ENCODE data around the gene FGR.

Gene FGR

DNA sequence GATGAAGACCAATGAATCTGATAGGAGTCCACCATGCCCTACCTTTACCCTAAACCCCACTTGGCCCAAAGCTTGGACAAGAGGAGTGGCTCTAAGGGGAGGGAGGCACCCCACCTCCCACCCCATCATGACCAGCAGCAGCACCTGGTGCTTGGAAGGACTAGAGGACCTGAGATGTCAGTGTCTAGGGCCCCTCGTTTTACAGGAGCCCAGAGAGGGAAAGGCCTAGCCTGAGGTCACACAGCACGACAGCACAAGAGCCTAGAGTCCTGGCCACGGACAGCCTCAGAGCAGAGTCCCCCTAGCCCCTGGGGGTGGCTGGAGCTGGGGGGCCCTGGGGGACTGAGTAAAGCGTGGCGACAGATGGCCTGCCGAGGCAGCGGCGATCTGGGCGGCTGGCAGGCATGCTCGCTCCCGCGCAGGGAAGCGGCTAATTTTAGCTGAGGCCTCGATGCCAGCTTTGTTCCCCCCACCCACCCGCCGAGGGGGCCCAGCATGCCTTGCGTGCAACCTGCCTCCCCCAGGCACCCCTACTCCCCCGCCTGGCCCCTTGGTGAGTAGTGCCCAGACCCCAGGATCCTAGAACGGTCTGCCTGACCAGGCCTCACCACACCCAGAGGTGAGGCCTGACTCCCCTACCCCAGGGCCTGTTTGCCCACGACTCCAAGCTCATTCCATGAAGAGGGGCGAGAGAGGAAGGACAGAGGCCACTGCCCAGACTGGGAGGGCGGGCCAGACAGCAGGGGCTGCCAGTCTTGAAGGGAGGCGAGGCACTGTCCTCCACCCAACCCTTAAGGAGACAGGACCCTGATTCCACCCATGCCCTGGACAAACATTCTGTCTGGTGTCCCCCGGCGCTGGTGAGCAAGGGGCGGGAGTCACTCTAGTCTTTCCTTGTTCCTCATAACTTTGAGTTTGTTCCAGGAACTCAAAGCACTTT, 70.0 kb downstream of the FGR start:
- no peak for DNase-seq

DNA sequence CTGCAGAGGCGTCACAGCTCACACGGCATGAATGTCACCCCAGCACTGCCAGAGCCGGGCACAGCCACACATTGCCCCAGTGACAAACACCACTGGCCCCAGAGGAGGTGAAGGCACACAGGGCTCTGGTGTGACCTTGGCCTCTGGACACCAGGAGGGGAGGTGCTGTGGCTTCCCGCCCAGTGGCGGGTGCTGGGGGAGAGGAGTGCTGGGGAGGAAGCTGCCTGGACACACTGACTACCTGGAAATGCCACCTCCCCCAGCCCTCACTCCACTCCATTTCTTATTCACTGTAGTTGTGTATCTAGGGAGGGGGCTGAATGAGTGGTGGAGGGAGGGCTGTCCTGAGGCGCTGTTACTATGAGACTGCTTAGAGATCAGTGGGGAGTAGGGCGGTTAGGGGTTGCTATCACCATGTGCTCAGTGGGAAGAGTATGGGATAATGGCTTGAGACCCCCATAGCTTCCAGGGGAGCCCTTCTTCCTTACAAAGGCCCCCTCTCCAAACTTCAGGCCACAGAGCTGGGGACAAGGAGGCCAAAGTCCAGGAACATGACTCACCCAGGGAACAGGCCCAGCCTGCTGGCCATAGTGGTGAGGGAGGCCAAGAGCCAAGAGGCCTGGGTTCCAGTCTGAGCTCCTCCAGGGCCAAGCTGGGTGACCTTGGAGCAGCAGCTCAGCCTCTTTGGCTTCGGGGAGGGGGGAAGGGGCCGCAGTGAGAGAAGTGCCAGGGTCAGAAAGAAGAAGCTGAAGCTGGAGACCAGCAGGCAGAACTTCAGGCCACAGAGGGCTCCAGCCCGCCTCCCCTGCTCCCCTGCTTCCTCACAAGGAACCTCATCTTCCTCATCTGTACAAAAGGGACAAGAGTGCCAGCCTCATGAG, 71.2 kb downstream of the FGR start:
- DNase-seq, result no peak

DNA sequence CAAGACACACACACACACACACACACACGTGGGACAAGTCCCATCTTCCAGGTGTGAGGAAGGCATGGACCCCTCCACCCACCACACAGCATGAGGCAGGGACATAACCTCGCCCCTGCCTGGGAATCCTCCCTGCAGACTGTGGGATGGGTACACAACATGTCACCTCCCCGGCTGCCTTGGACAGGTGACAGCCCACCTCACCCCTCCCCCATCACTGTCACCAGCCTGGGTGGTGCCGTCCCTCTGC, 71.7 kb downstream of the FGR start:
- DNase-seq, result no peak

GRCh38 chr1:27562534-27563340, 72.2 kb downstream of the FGR start:
- no peak for DNase-seq
